ENCODE data around the gene BPIFB6.

The BPIFB6 gene

GRCh38 chr20:32989507-32990283 is 41.8 kb upstream of the BPIFB6 start:
- H3K9me3 ChIP-seq (ENCODE audit: control insufficient read depth, insufficient read depth, low read length), result no peaks in the 10 kb centered on the region
- H3K27ac ChIP-seq (ENCODE audit: low read depth, low read length), result no peak overlapping the region
- no peaks in the 10 kb centered on the region for H3K4me1 ChIP-seq (ENCODE audit: control insufficient read depth, insufficient read depth, low read length)
- no peak overlapping the region for H3K9ac ChIP-seq (ENCODE audit: low read depth, low read length)
- no peaks in the 10 kb centered on the region for H3K36me3 ChIP-seq (ENCODE audit: control insufficient read depth, insufficient read depth, low read length)
- H3K27me3 ChIP-seq (ENCODE audit: control insufficient read depth, insufficient read depth, low read length), result no peaks in the 10 kb centered on the region
- H3K4me3 ChIP-seq (ENCODE audit: low read depth, low read length), result no peak overlapping the region

- Histone ChIP-seq H3K4me1 (ENCODE audit: control insufficient read depth, insufficient read depth, low read length) (no peaks in the 10 kb centered on the region), H3K27ac (ENCODE audit: low read depth, low read length) (no peak overlapping the region), H3K4me3 (ENCODE audit: low read depth, low read length) (no peak overlapping the region), H3K36me3 (ENCODE audit: control insufficient read depth, insufficient read depth, low read length) (no peaks in the 10 kb centered on the region), H3K9me3 (ENCODE audit: control insufficient read depth, insufficient read depth, low read length) (no peaks in the 10 kb centered on the region), H3K27me3 (ENCODE audit: control insufficient read depth, insufficient read depth, low read length) (no peaks in the 10 kb centered on the region), H3K9ac (ENCODE audit: low read depth, low read length) (no peak overlapping the region)
Measured at GRCh38 chr20:32990426-32990825, 41.0 kb upstream of the BPIFB6 start.

- Histone ChIP-seq H3K27ac (ENCODE audit: low read depth, low read length) (no peak overlapping the region), H3K9ac (ENCODE audit: low read depth, low read length) (no peak overlapping the region), H3K9me3 (ENCODE audit: control insufficient read depth, insufficient read depth, low read length) (no peaks in the 10 kb centered on the region), H3K4me1 (ENCODE audit: control insufficient read depth, insufficient read depth, low read length) (no peaks in the 10 kb centered on the region), H3K27me3 (ENCODE audit: control insufficient read depth, insufficient read depth, low read length) (no peaks in the 10 kb centered on the region), H3K4me3 (ENCODE audit: low read depth, low read length) (no peak overlapping the region), H3K36me3 (ENCODE audit: control insufficient read depth, insufficient read depth, low read length) (no peaks in the 10 kb centered on the region)
Measured at GRCh38 chr20:32991383-32991782, 40.1 kb upstream of the BPIFB6 start.

- Histone ChIP-seq H3K4me1 (ENCODE audit: control insufficient read depth, insufficient read depth, low read length) (no peaks in the 10 kb centered on the region), H3K9ac (ENCODE audit: low read depth, low read length) (no peak overlapping the region), H3K9me3 (ENCODE audit: control insufficient read depth, insufficient read depth, low read length) (no peaks in the 10 kb centered on the region), H3K27me3 (ENCODE audit: control insufficient read depth, insufficient read depth, low read length) (no peaks in the 10 kb centered on the region), H3K4me3 (ENCODE audit: low read depth, low read length) (no peak overlapping the region), H3K27ac (ENCODE audit: low read depth, low read length) (no peak overlapping the region), H3K36me3 (ENCODE audit: control insufficient read depth, insufficient read depth, low read length) (no peaks in the 10 kb centered on the region)
Measured at GRCh38 chr20:32991792-32992641, 39.4 kb upstream of the BPIFB6 start.

GRCh38 chr20:32993496-32994050 is 37.9 kb upstream of the BPIFB6 start:
- Histone ChIP-seq H3K9me3 (ENCODE audit: control insufficient read depth, insufficient read depth, low read length) (no peaks in the 10 kb centered on the region), H3K36me3 (ENCODE audit: control insufficient read depth, insufficient read depth, low read length) (no peaks in the 10 kb centered on the region), H3K4me1 (ENCODE audit: control insufficient read depth, insufficient read depth, low read length) (no peaks in the 10 kb centered on the region), H3K9ac (ENCODE audit: low read depth, low read length) (no peak overlapping the region), H3K27me3 (ENCODE audit: control insufficient read depth, insufficient read depth, low read length) (no peaks in the 10 kb centered on the region), H3K4me3 (ENCODE audit: low read depth, low read length) (no peak overlapping the region), H3K27ac (ENCODE audit: low read depth, low read length) (no peak overlapping the region)

GRCh38 chr20:32995802-32996201 is 35.6 kb upstream of the BPIFB6 start:
- H3K9me3 ChIP-seq (ENCODE audit: control insufficient read depth, insufficient read depth, low read length), result no peaks in the 10 kb centered on the region
- no peaks in the 10 kb centered on the region for H3K36me3 ChIP-seq (ENCODE audit: control insufficient read depth, insufficient read depth, low read length)
- H3K4me1 ChIP-seq (ENCODE audit: control insufficient read depth, insufficient read depth, low read length), result no peaks in the 10 kb centered on the region
- H3K4me3 ChIP-seq (ENCODE audit: low read depth, low read length), result no peak overlapping the region
- no peak overlapping the region for H3K9ac ChIP-seq (ENCODE audit: low read depth, low read length)
- H3K27ac ChIP-seq (ENCODE audit: low read depth, low read length), result no peak overlapping the region
- no peaks in the 10 kb centered on the region; the same call in 1 of the 2 replicates for H3K27me3 ChIP-seq (ENCODE audit: control insufficient read depth, insufficient read depth, low read length)

- Histone ChIP-seq H3K4me3 (ENCODE audit: low read depth, low read length) (no peak overlapping the region), H3K9me3 (ENCODE audit: control insufficient read depth, insufficient read depth, low read length) (no peaks in the 10 kb centered on the region), H3K27me3 (ENCODE audit: control insufficient read depth, insufficient read depth, low read length) (no peaks in the 10 kb centered on the region; the same call in 1 of the 2 replicates), H3K9ac (ENCODE audit: low read depth, low read length) (no peak overlapping the region), H3K27ac (ENCODE audit: low read depth, low read length) (no peak overlapping the region), H3K36me3 (ENCODE audit: control insufficient read depth, insufficient read depth, low read length) (no peaks in the 10 kb centered on the region), H3K4me1 (ENCODE audit: control insufficient read depth, insufficient read depth, low read length) (no peaks in the 10 kb centered on the region)
Measured at GRCh38 chr20:32997431-32997830, 34.0 kb upstream of the BPIFB6 start.

- Histone ChIP-seq H3K4me3 (ENCODE audit: low read depth, low read length) (no peak overlapping the region), H3K36me3 (ENCODE audit: control insufficient read depth, insufficient read depth, low read length) (no peaks in the 10 kb centered on the region), H3K9me3 (ENCODE audit: control insufficient read depth, insufficient read depth, low read length) (no peaks in the 10 kb centered on the region), H3K4me1 (ENCODE audit: control insufficient read depth, insufficient read depth, low read length) (no peaks in the 10 kb centered on the region), H3K27me3 (ENCODE audit: control insufficient read depth, insufficient read depth, low read length) (no peaks in the 10 kb centered on the region; the same call in 1 of the 2 replicates), H3K27ac (ENCODE audit: low read depth, low read length) (no peak overlapping the region), H3K9ac (ENCODE audit: low read depth, low read length) (no peak overlapping the region)
Measured at GRCh38 chr20:32999603-33000250, 31.7 kb upstream of the BPIFB6 start.

- Histone ChIP-seq H3K4me3 (ENCODE audit: low read depth, low read length) (no peak overlapping the region), H3K36me3 (ENCODE audit: control insufficient read depth, insufficient read depth, low read length) (no peaks in the 10 kb centered on the region), H3K27ac (ENCODE audit: low read depth, low read length) (no peak overlapping the region), H3K27me3 (ENCODE audit: control insufficient read depth, insufficient read depth, low read length) (no peaks in the 10 kb centered on the region; the same call in 1 of the 2 replicates), H3K9me3 (ENCODE audit: control insufficient read depth, insufficient read depth, low read length) (no peaks in the 10 kb centered on the region), H3K4me1 (ENCODE audit: control insufficient read depth, insufficient read depth, low read length) (no peaks in the 10 kb centered on the region), H3K9ac (ENCODE audit: low read depth, low read length) (no peak overlapping the region)
Measured at GRCh38 chr20:33000802-33001466, 30.5 kb upstream of the BPIFB6 start.

GRCh38 chr20:33002087-33002808 is 29.2 kb upstream of the BPIFB6 start:
- no peak overlapping the region for H3K27ac ChIP-seq (ENCODE audit: low read depth, low read length)
- H3K9me3 ChIP-seq (ENCODE audit: control insufficient read depth, insufficient read depth, low read length), result no peaks in the 10 kb centered on the region
- H3K36me3 ChIP-seq (ENCODE audit: control insufficient read depth, insufficient read depth, low read length), result no peaks in the 10 kb centered on the region
- H3K9ac ChIP-seq (ENCODE audit: low read depth, low read length), result no peak overlapping the region
- no peaks in the 10 kb centered on the region for H3K4me1 ChIP-seq (ENCODE audit: control insufficient read depth, insufficient read depth, low read length)
- H3K27me3 ChIP-seq (ENCODE audit: control insufficient read depth, insufficient read depth, low read length), result no peaks in the 10 kb centered on the region; the same call in 1 of the 2 replicates
- no peak overlapping the region for H3K4me3 ChIP-seq (ENCODE audit: low read depth, low read length)

Data from HUES48 (cell line).